ENCODE results near the gene MAPK8IP3.

DNA sequence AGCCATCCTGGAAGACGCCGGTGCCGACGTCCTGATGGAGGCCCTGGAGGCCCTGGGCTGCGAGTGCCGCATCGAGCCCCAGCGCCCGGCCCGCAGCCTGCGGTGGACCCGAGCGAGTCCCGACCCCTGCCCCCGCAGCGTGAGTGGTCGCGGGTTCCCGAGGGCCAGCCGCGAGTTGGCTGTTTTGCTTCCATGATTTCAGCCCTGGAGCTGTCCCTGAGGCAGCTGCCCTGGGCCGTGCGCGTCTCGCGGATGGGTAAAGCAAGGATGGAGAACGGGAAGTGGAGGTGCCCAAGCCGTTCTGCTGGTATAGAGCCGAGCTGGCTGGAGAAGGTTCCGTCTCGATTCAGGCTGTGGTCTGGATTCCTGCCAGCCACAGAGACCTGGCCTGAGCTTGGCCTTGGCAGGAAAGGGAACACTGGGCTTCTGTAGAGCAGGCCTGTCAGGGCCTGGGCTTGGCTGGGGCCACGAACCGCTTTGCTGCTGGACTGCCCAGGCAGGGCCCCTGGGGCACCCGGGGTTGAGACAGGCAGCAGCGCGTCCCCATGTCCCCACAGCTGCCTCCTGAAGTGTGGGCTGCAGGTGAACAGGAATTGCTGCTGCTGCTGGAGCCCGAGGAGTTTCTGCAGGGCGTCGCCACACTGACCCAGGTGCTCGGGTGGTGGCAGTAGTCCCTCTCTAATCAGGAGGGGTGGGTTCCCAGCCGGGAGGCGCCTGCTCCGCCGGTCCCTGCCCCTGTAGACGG is 67.9 kb downstream of the MAPK8IP3 start:
- no peak for TF ChIP-seq ARID4B (CRISPR knock-in tag; IDR thresholded peaks at IDR 0.05; ENCODE audit: borderline replicate concordance)
- TF ChIP-seq CTCF (IDR thresholded peaks at IDR 0.05) = no peak
- TF ChIP-seq CREB1 (CRISPR knock-in tag; IDR thresholded peaks at IDR 0.05) = no peak
- no peak; the same call in 1 of the 2 replicates for TF ChIP-seq ZNF416 (CRISPR knock-in tag; IDR thresholded peaks at IDR 0.05)
- no peak for TF ChIP-seq ATF2 (CRISPR knock-in tag; IDR thresholded peaks at IDR 0.05; ENCODE audit: borderline replicate concordance, low read depth)
- TF ChIP-seq ESRRA (CRISPR knock-in tag; IDR thresholded peaks at IDR 0.05; ENCODE audit: borderline replicate concordance) = no peak
